HCT116 (cell line): Measurements from ENCODE around the gene PPP2R5C. TPM values are rescaled to one million over a fixed set of nuclear protein-coding genes. Genes with fewer than 3 reads are reported as not detected.

Experiments
- ATAC-seq: fragments of 200-7000 bp; cut with Tn5 transposase; 2 replicates; pipeline ENCODE4 v1.9.1; 2020; ENCODE audit warnings: mild to moderate bottlenecking, moderate library complexity
- BruUV-seq: library from RNA; stranded (reverse); fragments of 400-500 nt; replicated peaks from 2 replicates; lab custom pipeline; 2021; lab: Mats Ljungman, UMichigan
- CTCF ChIA-PET: fragments of 300-600 bp; sonication (Branson Sonifier 250); formaldehyde crosslinking; loops from one replicate; lab custom pipeline; 2021; ENCODE audit warnings: antibody characterized with exemption; lab: Charles Lee
- POLR2A ChIA-PET: fragments of 300-600, 350-600 bp; sonication (Branson Sonifier 250); formaldehyde crosslinking; loops from one replicate; lab custom pipeline; 2021; ENCODE audit warnings: antibody characterized with exemption; lab: Charles Lee
- RAD21 ChIA-PET, 2 experiments: fragments of 300-600 bp; sonication (Branson Sonifier 250); formaldehyde crosslinking; loops; one replicate each; lab custom pipeline; 2023; ENCODE audit warnings: low total read pairs in 2 of 2; ENCODE audit not compliant: uncharacterized antibody in 2 of 2, unreplicated experiment in 2 of 2, low non-redundant PET in 1 of 2; lab: Charles Lee
- DNase-seq: peaks from one replicate; pipeline ENCODE4 v3.0.0-alpha.2; 2010; ENCODE audit warnings: low read depth, low spot score
- H2AFZ ChIP-seq: fragments of 200-600 bp; shearing (Covaris generic), sonication (generic); 2 replicates; pipeline ENCODE4 v1.6.1; 2017; ENCODE audit warnings: low read depth, mixed run types, mixed read lengths, antibody characterized with exemption, low read length; ENCODE audit not compliant: poor library complexity, severe bottlenecking
- H3K27ac ChIP-seq: 2 replicates; pipeline ENCODE4 v1.5.1; 2012; ENCODE audit warnings: low read depth, low read length
- H3K27me3 ChIP-seq: fragments of 200-600 bp; sonication (generic); 2 replicates; pipeline ENCODE4 v1.6.1; 2016; ENCODE audit warnings: mixed run types, low read length, mixed read lengths; ENCODE audit not compliant: insufficient read depth
- H3K36me3 ChIP-seq, 2 experiments: fragments of 200-500 bp in 1 of 2; fragments of 200-600 bp in 1 of 2; sonication (Bioruptor generic) in 1 of 2; sonication (generic) in 1 of 2; 2 replicates each; pipeline versions ENCODE4 v1.5.1 to v1.6.1; 2014 to 2016; ENCODE audit warnings: low read length in 2 of 2, inconsistent platforms in 1 of 2, mixed read lengths in 1 of 2, mixed run types in 1 of 2; ENCODE audit not compliant: insufficient read depth in 2 of 2, control insufficient read depth in 1 of 2
- H3K4me1 ChIP-seq, 2 experiments: fragments of 200-600 bp in 1 of 2; sonication (generic) in 1 of 2; 2 replicates each; pipeline versions ENCODE4 v1.5.1 to v1.6.1; 2012 to 2017; ENCODE audit warnings: low read length in 2 of 2, inconsistent platforms in 1 of 2, mild to moderate bottlenecking in 1 of 2, mixed read lengths in 1 of 2, mixed run types in 1 of 2, moderate library complexity in 1 of 2; ENCODE audit not compliant: insufficient read depth in 2 of 2, control insufficient read depth in 1 of 2
- H3K4me2 ChIP-seq: fragments of 200-600 bp; sonication (generic); 2 replicates; pipeline ENCODE4 v1.6.1; 2017; ENCODE audit warnings: mixed run types, low read length, mixed read lengths
- H3K4me3 ChIP-seq, 2 experiments: fragments of 200-600 bp in 1 of 2; sonication (generic) in 1 of 2; replicated peaks in 1 of 2; 2 replicates each; pipeline ENCODE4 v1.5.1; 2011 to 2016; ENCODE audit warnings: low read length in 2 of 2, control low read depth in 1 of 2, low read depth in 1 of 2, mild to moderate bottlenecking in 1 of 2, mixed read lengths in 1 of 2, mixed run types in 1 of 2
- H3K79me2 ChIP-seq: fragments of 200-600 bp; sonication (generic); 2 replicates; pipeline ENCODE4 v1.6.1; 2017; ENCODE audit warnings: mild to moderate bottlenecking, mixed run types, low read length, moderate library complexity, mixed read lengths; ENCODE audit not compliant: insufficient read depth
- H3K9ac ChIP-seq: fragments of 200-600 bp; sonication (generic); 2 replicates; pipeline ENCODE4 v1.6.1; 2016; ENCODE audit warnings: low read length, mixed read lengths
- H3K9me2 ChIP-seq: fragments of 200-600 bp; sonication (generic), shearing (Covaris generic); 2 replicates; pipeline ENCODE4 v1.6.1; 2017; ENCODE audit warnings: mixed run types, mild to moderate bottlenecking, moderate library complexity; ENCODE audit not compliant: insufficient read depth
- H3K9me3 ChIP-seq, 2 experiments: fragments of 200-500 bp in 1 of 2; fragments of 200-600 bp in 1 of 2; sonication (Bioruptor generic) in 1 of 2; sonication (generic) in 1 of 2; 2 replicates each; pipeline ENCODE4 v1.6.1; 2014 to 2017; ENCODE audit warnings: low read length in 2 of 2, mixed read lengths in 2 of 2, inconsistent platforms in 1 of 2, low read depth in 1 of 2, mild to moderate bottlenecking in 1 of 2, mixed run types in 1 of 2, moderate library complexity in 1 of 2; ENCODE audit not compliant: control insufficient read depth in 1 of 2, insufficient read depth in 1 of 2
- H4K20me1 ChIP-seq: fragments of 200-600 bp; sonication (generic), shearing (Covaris generic); 2 replicates; pipeline ENCODE4 v1.6.1; 2017; ENCODE audit warnings: mixed run types, mild to moderate bottlenecking, moderate library complexity; ENCODE audit not compliant: insufficient read depth
- ELF1 ChIP-seq: IDR thresholded peaks from 2 replicates; pipeline ENCODE4 v1.6.1; 2012; ENCODE audit warnings: low read depth, borderline replicate concordance
- EZH2 ChIP-seq: fragments of 200-600 bp; sonication (generic); IDR thresholded peaks from 2 replicates; pipeline ENCODE4 v1.6.1; 2017; ENCODE audit warnings: antibody characterized with exemption, mixed run types
- EZH2phosphoT487 ChIP-seq: fragments of 200-600 bp; IDR thresholded peaks from 2 replicates; pipeline ENCODE4 v1.6.1; 2018; ENCODE audit warnings: antibody characterized with exemption, borderline replicate concordance
- JUND ChIP-seq: IDR thresholded peaks from 2 replicates; pipeline ENCODE4 v1.6.1; 2012
- RAD21 ChIP-seq: IDR thresholded peaks from 2 replicates; pipeline ENCODE4 v1.6.1; 2012; ENCODE audit warnings: low read depth, mild to moderate bottlenecking
- TCF7L2 ChIP-seq: IDR thresholded peaks from 2 replicates; pipeline ENCODE4 v1.7.0; 2011; ENCODE audit warnings: borderline replicate concordance, inconsistent platforms; ENCODE audit not compliant: insufficient read depth, insufficient read length; ENCODE audit errors: extremely low read depth
- ZNF274 ChIP-seq: fragments of 200-500 bp; sonication (Bioruptor generic); IDR thresholded peaks from 2 replicates; pipeline ENCODE4 v1.6.1; 2014; ENCODE audit warnings: mild to moderate bottlenecking, low read depth, low read length, inconsistent platforms
- intact Hi-C: fragments of 100-400 bp; cut with micrococcal nuclease; formaldehyde crosslinking; loops from 2 replicates; pipeline ENCODE4 v1.10.0; 2022
- total RNA-seq: library from RNA; stranded (reverse); gene quantifications from one replicate; pipeline ENCODE4 v1.2.1, GENCODE V29; 2021; ENCODE audit not compliant: unreplicated experiment
- TF ChIP-seq, protein P1 (sequence below): IDR thresholded peaks from 2 replicates; pipeline ENCODE4 v1.6.1; 2011; ENCODE audit warnings: mild to moderate bottlenecking, low read length, moderate library complexity; ENCODE audit not compliant: insufficient replicate concordance; ENCODE audit errors: extremely low read depth
- TF ChIP-seq, protein P2 (sequence below): IDR thresholded peaks from 2 replicates; pipeline ENCODE4 v1.6.1; 2012

PPP2R5C gene
- total RNA-seq, 1 experiment from 2014 or later, result 117 TPM

DNA sequence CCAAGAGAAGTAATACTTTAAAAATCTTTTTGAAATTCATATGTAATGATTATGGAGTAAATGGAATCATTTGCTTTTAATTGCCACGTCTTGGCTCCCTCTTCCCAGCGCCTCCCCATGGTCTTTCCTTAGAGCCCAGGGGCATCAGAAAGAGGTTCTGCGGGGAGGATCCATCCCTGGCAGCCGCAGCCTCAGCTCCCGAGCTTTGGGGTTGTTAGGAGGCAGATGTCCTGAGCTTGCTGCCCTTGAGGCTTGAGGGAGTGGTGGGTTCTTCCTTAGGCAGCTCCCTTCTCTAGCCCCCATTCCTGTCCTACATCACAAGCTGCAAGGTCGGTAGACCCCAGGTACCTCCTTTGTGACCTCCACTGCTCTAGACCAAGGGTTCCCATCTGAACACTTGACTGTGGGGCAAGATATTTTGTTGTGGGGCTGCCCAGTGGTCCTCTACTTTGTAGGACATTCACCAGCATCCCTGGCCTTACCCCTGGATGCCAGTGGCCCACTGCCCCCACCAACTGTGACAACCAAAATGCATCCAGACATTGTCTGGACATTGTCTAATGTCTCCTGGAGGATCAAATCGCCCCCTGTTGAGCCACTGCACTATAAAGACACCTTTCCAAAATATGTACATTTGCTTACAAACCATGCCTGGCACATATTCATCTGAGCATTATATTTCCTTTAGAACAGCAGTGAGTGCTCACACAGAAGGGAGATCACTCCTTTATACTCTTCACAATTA lies 6.3 kb downstream of the PPP2R5C start:
- RAD21 ChIA-PET, result interaction anchor here in 1 of 2 experiments (1.1 kb wide), 1 partner anchor 61 kb away, joined by 3 read pairs; no protein-coding TSS in a partner anchor
- Histone ChIP-seq H2AFZ (no peak overlapping the region), H3K27ac (no peak overlapping the region), H4K20me1 (no peaks in the 10 kb centered on the region), H3K4me1 (peaks cover 0 to under 1% of the 10 kb centered on the region in 2 experiments; a peak in 2 of 4 replicates), H3K4me2 (no peak overlapping the region), H3K36me3 (peaks cover 0 to 3% of the 10 kb centered on the region in 2 experiments; a peak in 1 of 4 replicates), H3K79me2 (no peaks in the 10 kb centered on the region), H3K27me3 (no peaks in the 10 kb centered on the region), H3K9ac (no peak overlapping the region), H3K9me2 (no peaks in the 10 kb centered on the region), H3K9me3 (no peaks in the 10 kb centered on the region), H3K4me3 (no peak overlapping the region)
- CTCF ChIA-PET, result no interaction called here
- intact Hi-C loops, result no loop called here
- DNase-seq (no peak), ATAC-seq (no peak)
- POLR2A ChIA-PET, result no interaction called here
- BruUV-seq, result no TSS peak
- TF ChIP-seq, protein P1, sequence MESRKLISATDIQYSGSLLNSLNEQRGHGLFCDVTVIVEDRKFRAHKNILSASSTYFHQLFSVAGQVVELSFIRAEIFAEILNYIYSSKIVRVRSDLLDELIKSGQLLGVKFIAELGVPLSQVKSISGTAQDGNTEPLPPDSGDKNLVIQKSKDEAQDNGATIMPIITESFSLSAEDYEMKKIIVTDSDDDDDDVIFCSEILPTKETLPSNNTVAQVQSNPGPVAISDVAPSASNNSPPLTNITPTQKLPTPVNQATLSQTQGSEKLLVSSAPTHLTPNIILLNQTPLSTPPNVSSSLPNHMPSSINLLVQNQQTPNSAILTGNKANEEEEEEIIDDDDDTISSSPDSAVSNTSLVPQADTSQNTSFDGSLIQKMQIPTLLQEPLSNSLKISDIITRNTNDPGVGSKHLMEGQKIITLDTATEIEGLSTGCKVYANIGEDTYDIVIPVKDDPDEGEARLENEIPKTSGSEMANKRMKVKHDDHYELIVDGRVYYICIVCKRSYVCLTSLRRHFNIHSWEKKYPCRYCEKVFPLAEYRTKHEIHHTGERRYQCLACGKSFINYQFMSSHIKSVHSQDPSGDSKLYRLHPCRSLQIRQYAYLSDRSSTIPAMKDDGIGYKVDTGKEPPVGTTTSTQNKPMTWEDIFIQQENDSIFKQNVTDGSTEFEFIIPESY, result no peak
- no peak for TF ChIP-seq TCF7L2

DNA sequence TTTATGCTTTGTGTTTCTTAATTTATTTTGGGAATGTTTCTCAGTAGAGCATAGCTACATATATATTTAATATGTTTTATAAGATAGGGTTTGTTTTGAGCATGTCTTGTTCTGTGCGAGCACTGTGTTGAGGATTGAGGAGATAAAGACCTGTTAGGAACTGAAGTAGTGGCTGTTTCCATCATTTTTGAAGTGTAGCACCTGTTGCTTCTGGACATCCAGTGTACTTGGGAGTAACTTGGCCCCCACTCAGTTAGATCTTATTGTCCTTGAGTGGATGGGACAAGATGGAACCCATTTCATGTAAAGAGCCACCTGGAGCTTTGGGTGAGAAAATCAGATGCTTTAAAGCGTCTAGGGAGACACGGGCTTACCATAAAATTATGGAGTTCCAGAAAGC lies 8.7 kb downstream of the PPP2R5C start:
- DNase-seq (no peak), ATAC-seq (no peak)
- no peaks in the 10 kb centered on the region for H3K27me3 ChIP-seq
- ChIA-PET RAD21 (interaction anchor here (1.0 to 1.7 kb wide), 3 partner anchors 63 to 192 kb away, joined by 6 to 10 read pairs (median 9); no protein-coding TSS in a partner anchor), CTCF (interaction anchor here (0.9 to 2.6 kb wide), 8 partner anchors 10 to 191 kb away, joined by 3 to 25 read pairs (median 6); no protein-coding TSS in a partner anchor), POLR2A (interaction anchor here (1.9 kb wide), 1 partner anchor 63 kb away, joined by 3 read pairs; no protein-coding TSS in a partner anchor)
- H3K4me2 ChIP-seq, result no peak overlapping the region
- H3K9me2 ChIP-seq, result no peaks in the 10 kb centered on the region
- H2AFZ ChIP-seq, result no peak overlapping the region
- no peak overlapping the region for H3K27ac ChIP-seq
- intact Hi-C loops, result loop anchor here (2.0 to 5.0 kb wide), 3 partner anchors 63 to 192 kb away; partner anchors contain the start of gene DYNC1H1
- TF ChIP-seq ELF1, result no peak
- TF ChIP-seq JUND, result no peak
- TF ChIP-seq, protein P2, sequence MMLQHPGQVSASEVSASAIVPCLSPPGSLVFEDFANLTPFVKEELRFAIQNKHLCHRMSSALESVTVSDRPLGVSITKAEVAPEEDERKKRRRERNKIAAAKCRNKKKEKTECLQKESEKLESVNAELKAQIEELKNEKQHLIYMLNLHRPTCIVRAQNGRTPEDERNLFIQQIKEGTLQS, result no peak
- no peak for TF ChIP-seq RAD21
- no peak for TF ChIP-seq EZH2
- no peak for TF ChIP-seq ZNF274
- no peak for TF ChIP-seq EZH2phosphoT487
- BruUV-seq, result no TSS peak
- no peaks in the 10 kb centered on the region; a peak in 1 of 4 replicates for H3K4me1 ChIP-seq
- no peaks in the 10 kb centered on the region for H4K20me1 ChIP-seq
- H3K4me3 ChIP-seq, result no peak overlapping the region
- no peaks in the 10 kb centered on the region for H3K9me3 ChIP-seq
- H3K36me3 ChIP-seq, result peaks cover 0 to 3% of the 10 kb centered on the region in 2 experiments; a peak in 1 of 4 replicates
- no peaks in the 10 kb centered on the region for H3K79me2 ChIP-seq
- no peak overlapping the region for H3K9ac ChIP-seq
